GM19452 (cell line): ENCODE measurements around the gene RESP18.

Source experiments
- ATAC-seq: cut with Tn5 transposase; IDR thresholded peaks from one replicate; pipeline ENCODE4 v1.9.1; 2021; ENCODE audit not compliant: unreplicated experiment

Gene RESP18

DNA sequence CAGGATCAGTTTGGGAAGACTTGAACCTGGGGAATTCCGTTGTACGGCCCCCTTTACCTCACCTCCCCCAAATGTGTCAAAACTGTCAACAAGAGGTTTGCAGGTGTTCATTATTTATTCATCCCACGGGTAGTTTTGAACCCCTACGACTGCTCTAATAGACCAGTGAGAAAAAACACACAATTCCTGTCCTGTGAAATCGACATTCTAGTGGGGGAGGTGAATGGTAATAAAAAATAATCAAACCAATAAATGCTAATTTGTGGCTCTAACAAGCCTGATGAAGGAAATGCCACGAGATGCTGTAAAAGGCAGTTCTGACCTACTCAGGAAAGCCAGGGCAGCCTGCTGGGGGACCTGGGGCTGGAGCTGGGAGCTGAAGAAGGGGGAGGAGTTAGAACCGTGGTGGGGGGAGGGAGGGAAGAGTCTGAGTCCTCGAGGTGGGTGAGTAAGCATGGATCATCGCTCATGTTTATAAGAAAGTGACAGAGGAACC is 53.8 kb downstream of the RESP18 start:
- ATAC-seq: no peak

DNA sequence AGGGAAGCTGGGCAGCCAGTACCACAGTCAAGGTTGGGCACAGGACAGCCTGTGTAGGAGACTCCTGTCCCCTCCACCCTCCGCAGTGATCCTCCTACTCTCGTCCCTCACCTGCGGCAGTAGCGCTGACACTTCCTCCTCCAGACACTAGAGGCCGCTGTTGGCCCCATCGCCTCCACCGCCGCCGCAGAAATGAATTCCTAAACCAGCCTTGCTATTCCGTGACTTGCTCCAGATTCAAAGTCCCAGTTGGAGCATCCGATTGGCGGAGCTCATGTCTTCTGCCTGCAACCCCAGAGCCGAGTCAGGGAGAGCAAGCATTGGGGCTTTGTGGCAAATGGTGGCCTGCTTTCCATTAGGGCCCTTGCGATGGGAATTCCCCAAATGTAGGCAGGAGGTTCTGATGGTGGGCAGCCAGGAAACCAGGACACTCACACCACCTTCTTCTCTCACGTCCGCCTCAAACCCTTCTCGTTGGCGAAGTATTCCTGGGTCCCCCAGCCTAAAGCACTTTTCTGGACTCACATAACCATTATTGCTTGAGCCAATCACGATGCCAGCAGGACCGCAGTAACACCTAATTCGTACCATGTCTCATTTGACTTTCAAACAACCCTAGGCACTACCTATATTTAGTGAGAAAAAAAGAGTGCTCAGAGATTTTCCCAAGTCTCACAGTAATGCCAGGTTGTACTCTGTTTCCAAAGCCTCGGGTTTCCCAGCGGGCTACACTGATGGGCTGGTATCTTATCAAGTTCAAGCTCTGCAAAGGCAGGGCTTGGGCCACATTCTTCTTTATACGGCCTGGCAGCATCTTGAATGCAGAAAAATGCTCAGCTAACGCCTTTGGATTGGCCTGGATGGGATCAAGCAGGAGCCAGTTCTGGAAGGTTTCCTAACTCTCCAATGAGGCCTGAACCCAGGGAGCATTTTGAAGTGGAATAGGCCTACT is 54.6 kb downstream of the RESP18 start:
- no peak for ATAC-seq
